Fibroblast of skin of scalp (primary cell): ENCODE data around the gene CARNS1.
A peak's percentile ranks its signal among the peaks of the same experiment; 100 is the strongest.

Experiments used
- DNase-seq: peaks from one replicate; pipeline ENCODE4 v3.0.0-alpha.2; 2013

The CARNS1 gene

DNA sequence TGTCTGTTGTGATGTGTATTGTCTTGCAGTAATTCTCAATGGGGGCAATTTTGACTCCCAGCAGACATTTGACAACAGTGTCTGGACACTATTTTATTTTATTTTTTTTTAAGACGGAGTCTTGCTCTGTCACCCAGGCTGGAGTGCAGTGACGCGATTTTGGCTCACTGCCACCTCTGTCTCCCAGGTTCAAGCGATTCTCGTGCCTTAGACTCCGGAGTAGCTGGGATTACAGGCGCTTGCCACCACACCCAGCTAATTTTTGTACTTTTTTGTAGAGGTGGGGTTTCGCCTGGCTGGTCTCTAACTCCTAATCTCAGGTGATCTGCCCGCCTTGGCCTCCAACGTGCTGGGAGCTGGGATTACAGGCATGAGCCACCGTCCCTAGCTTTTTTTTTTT is 14.2 kb downstream of the CARNS1 start:
- no peak for DNase-seq

DNA sequence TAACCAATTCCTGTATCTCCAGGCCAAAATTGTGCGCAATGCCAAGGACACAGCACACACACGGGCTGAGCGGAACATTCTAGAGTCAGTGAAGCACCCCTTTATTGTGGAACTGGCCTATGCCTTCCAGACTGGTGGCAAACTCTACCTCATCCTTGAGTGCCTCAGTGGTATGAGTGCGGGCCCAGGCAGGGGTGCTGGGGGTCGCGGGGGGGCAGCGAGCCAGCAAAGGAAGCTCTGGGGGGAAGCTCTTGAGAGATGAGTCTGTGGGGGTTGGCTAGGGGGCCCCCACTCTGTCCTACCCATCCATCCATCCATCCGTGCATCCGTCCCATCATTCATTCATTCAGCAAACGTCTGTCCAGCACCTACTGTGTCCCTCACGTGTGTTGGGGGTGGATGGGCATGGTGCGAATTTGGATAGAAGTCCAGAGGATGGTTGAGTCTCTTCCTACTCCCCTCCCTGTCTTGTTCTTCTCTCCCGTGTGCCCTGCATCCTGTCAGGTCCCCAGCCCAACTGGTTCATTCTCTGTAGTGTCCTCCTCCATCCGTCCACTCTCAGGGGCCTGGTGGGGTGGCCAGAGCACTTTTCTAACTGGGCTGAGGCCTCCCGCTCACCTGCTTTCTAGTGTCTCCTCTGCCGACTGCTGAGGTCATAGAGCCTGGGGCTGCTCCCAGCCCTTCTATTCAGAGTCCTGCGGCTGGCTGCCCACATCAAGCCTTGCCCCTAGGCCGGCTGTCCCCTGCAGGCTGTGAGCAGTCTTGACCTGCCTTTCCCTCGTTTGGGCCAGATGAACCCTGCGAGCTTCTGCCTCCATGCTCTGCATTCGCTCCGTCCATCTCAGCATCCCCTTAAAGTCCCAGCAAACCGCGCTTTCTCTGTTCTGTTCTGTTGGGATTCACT is 16.1 kb downstream of the CARNS1 start:
- DNase-seq: no peak

DNA sequence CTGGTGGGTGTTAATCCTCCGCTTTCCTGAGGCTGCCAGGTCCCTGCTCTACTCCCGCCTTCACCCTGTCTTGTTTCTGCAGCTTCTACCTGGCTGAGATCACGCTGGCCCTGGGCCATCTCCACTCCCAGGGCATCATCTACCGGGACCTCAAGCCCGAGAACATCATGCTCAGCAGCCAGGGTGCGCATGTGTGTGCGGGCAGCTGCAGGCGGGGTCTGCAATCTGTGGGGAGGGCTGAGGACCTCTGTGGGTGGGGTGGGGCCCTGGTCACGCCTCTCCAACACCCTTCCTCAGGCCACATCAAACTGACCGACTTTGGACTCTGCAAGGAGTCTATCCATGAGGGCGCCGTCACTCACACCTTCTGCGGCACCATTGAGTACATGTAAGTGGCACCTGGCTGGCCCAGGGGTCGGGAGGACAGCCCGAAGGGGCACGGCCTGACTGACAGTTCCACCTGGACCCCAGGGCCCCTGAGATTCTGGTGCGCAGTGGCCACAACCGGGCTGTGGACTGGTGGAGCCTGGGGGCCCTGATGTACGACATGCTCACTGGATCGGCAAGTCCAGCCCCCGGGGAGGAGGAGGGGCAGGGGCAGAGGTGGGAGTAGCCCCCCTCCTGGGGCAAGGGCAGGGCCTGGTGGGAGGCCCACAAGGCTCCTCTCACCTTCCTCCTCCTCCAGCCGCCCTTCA is 17.3 kb downstream of the CARNS1 start:
- DNase-seq: no peak

DNA sequence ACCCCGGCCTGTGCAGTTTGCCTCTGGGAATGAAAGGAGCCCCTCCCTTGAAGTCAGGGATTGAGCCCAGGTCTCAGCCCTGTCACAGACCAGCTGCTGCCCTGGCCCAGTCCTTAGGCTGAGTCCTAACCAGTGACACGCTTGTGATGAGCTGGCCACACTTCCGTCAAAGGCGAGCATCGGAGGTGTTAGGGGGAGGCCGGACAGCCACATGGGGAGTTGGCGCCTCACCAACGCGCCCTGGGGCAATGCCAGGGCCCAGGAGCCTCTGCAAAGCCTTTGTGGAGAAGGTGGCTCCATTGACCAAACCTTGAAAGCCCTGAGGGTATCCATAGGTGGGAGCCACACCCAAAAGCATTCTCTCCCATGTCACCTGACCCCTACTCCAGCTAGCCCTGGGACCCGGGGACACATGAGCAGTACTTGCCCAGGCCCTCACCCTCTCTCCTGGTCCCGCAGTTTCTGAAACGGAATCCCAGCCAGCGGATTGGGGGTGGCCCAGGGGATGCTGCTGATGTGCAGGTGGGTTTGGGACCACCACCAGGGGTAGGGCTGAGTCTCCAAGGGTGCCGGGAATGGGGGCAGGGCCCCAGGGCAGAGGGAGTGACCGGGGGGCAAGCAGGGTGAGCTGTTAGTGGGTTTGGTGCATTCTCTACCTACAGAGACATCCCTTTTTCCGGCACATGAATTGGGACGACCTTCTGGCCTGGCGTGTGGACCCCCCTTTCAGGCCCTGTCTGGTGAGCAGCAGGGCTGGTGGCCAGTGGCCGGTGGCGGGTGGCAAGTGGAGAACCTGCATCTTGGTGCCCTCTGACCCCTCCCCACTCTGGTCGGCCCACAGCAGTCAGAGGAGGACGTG is 18.3 kb downstream of the CARNS1 start:
- no peak for DNase-seq

DNA sequence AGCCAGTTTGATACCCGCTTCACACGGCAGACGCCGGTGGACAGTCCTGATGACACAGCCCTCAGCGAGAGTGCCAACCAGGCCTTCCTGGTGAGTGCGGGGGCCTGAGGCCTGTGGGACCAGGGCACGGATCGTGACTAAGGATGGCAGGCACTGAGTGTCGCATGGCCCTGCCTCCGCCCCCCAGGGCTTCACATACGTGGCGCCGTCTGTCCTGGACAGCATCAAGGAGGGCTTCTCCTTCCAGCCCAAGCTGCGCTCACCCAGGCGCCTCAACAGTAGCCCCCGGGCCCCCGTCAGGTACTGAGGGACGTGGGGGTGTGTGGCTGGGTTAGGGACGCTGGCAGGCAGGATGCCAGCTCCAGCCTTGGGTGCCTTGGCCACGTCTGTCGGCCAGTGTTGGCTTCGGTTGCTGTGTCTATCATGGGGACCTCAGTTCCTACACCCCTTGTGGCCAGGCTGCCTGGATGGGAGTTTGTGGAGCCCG is 19.0 kb downstream of the CARNS1 start:
- no peak for DNase-seq

DNA sequence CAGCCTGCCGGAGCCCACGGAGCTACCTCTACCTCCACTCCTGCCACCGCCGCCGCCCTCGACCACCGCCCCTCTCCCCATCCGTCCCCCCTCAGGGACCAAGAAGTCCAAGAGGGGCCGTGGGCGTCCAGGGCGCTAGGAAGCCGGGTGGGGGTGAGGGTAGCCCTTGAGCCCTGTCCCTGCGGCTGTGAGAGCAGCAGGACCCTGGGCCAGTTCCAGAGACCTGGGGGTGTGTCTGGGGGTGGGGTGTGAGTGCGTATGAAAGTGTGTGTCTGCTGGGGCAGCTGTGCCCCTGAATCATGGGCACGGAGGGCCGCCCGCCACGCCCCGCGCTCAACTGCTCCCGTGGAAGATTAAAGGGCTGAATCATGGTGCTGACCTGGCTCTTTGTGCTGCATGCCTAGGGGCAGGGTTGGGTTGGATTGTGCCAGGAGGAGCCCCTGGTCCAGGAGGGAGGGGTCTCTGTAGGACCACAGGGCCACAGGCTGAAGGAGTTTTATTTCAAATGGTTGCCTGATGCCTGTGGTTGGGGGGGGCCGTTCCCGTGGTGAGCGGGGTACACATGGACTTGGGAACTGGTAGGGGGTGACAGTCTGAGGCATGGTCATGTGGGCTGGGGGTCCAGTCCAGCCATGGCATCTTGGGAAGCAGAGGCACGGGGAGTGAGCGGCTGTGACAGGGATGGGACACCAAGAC is 19.7 kb downstream of the CARNS1 start:
- DNase-seq: no peak

DNA sequence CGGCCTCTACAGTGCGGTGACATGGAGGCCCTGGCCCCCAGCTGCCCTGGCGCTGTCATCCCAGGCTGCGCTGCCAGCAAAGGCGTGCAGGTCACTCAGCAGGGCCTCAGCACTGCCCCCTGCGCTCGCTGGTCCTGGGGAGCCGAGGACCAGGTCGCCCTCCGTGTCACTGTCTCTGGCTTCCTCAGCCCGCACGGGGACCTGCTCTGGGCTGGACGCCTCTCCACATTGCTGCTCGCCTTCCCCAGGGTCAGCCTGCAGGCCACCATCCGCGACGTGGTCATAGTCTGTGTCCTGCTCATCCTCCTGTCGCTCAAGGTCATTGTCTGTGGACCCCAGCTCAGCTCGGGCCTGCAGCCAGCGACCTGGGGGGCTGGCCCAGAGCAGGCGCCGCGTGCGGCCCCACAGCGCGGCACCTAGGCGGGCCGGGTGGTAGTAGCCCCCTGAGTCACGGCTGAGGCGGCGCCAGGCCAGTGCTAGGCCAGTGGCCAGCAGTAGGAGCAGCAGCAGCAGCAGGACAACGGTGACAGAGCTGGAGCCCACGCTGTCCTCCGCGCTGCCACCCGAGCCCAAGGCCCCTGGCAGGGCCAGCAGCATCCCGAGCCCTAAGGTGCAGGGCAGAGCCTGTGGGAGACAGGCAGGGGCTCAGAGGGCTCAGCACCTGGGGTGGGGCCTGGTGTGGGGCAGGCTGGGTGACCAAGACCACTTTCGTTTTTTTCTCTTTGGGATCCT is 20.4 kb downstream of the CARNS1 start:
- no peak for DNase-seq

DNA sequence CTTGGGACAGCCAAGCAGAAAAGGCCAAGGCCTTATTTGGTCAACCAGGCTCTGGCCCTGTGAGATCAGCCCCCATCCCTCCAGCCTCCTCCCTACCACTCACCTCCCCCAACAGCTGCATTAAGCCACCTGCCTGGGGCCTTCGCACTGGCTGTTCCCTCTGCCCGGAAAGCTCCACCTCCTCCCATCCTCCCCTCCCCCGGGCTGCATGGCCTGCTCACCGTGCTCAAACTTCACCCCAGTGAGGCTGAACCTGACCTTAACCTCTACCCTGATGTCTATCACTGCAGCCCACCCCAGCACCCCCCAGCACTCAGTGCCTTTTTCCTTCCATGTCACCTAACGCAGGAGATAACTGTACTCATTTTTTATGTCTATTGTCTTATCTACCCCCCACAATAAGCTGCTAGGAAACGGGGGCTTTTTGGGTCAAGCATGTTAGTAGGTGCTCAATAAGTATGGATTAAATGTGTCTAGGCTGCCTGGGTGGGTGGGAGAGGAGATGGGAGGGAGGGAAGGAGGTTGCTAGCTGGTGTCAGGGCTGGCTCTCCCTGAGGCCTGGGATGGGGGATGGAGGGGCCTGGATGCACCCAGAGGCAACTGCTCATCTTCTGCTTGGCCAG is 21.1 kb downstream of the CARNS1 start:
- DNase-seq: peak; percentile 54

DNA sequence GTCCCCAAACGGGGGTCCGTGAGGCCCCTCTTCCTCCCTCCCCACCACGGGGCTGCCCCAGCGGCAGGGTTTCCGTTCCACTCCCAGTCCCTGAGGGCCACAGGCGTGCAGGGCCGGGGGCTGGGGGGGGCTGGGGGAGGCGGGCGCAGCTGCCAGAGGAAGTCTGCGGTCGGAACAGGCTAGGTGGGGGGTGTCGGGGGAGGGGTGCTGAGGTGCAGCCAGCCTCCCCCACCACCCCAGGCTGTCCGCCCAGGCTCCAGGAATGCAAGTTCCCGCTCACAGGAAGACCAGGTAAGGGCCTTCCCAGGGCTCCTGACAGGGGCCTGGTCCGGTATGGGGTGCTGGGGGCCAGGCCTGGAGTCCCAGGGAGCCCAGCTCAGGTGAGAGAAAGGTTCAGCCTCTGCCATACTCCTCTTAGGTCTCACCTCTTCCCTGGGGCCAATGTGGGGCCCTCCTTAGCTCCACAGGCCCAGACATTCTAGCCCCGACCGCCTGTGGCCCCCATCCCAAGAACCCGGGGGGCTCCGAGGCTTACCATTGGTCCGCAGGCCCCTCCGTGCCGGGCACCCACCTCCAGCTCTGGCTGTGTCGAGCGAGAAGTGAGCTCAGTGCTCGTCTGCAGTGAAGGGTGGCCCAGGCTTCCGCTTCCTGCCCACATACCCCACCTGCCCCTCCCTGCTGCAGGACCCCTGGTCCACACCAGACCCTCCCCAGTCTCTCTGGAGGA is 21.8 kb downstream of the CARNS1 start, which contains the start of gene PTPRCAP:
Gene PTPRCAP (minus strand): TSS at position 601 of the 727 bp plus-strand sequence. CDS start 63 bp downstream, at position 538.
- DNase-seq: peak; percentile 28

DNA sequence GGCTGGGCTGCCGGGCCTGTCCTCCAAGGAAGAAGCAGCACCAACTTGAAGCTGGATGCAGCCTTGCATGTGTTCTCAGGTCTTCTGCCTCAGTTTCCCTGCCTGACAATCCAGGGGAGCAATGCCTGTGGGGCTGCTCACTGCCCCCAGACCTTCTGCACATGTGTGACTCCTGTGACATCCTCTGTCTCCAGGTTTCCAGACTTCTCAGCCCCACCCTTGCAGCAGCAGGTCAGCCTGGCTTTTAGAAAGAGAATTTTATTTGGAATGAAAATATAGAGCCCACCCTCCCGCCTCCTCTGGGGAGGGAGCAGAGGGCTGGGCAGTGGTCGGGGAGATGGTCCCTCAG is 22.3 kb downstream of the CARNS1 start:
- DNase-seq: no peak

DNA sequence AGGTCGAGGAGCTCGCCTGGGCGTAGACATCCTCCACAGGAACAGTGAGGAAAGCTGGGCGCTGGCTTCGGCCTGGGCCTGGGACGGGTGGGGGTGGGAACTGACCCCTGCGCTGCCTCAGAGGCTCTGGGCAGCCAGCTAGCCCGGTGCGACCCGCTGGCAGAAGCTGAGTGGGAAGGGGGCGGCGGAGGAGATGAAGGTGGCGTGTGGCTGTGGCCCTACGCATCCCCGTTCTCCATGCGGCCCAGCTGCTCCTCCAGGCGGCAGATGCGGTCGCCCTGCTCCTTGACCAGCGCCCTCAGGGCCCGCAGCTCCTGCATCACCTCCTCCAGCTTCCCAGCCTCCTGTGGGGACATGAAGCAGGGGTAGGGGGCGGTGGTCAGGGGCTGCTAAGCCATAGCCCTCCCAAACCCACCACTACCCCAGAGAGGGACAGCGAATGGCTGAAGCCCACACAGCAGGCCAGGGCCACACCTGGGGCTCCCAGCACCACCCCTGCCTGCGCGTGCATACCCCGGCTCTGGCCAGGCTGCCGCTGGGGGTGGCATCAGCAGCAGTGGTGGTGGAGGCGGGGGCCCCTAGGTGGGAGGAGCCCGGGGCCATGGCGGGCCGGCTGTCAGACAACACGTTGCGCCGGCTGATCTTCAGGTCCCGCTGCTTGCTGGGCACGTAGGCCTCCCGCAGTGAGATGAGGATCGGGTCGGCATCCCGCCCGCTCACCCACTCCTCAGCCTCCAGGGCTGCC is 22.9 kb downstream of the CARNS1 start:
- no peak for DNase-seq

DNA sequence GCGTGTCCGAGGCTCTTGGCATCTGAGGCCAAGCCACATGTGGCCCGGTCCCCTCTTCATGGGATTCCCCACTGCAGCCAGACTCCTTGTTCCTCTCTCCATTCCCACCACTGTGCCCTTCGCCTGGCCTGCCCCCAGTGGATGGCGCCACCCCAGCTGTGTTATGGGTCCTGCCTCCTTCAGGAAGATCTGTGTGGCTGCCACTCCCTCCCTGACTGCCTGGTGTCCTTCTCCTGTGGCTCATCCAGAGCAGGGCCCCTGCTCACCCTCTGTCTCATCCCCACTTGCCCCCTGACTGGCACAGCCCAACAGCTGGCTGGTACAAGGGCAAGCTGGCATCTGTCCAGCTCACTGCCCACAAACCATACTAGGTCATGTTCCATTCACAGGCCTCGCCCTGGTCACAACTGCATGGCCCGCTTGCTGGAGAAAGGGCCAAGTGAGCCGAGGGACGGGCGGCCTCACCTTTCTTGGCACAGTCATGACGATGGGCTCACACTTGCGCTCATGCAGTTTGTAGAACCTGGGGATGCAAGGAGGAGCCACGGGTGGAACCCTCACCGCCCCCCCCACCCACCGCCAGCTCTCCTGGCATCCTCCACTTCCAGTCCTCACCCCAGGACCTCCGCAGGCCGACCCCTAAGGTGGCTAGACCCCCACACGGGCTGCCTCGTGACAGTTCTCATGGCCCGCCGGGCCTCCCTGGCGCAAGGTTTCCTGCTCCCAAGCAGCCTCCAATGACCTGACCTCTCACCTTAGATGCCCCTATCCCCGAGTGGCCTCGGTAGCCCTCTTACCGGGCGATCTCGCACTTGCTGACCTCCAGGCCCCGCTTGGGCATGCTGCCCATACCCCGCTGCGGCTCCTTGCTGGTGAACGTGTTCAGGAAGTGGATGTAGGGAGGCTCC is 24.1 kb downstream of the CARNS1 start:
- DNase-seq: peak; percentile 29

DNA sequence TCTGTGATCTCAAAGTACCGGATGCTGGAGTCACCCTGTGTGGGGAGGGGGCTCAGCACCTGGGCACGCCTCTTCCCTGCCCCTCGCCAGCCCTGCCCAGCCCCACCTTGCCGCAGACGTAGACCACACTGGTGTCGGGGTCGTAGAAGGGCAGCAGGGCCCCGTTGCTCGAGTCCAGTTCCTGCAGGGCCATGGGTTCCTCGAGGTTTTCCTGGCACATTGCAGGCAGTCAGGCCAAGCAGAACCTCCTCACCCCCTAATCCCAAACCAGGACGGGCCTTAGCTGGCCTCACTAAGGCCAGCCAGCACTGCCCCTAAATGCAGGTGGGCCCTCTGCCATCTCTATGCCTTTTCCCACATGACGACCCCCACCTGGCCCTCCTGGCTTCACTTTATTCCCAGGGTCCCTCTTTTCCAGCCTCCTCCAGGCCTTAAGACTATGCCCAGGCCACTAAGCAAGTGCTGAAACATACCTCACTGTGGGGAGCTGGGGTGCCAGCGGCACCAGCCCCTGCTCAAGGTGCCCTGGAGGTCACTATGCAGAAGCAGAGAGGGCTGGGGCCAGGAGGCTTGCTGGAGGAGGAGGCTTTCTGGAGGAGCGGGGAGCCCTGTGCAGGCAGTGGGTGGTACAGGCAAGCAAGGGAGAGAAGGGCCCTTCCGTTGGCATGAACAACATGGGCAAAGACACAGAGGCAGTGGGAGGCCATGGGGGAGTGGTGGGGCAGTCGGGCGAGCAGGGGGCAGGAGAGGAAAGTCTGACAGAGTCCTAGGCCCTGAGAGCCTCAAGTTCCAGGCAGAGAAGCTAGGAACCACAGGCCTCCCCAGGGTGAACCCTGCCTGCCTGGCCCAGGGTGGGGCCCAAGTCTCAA is 25.0 kb downstream of the CARNS1 start:
- no peak for DNase-seq

DNA sequence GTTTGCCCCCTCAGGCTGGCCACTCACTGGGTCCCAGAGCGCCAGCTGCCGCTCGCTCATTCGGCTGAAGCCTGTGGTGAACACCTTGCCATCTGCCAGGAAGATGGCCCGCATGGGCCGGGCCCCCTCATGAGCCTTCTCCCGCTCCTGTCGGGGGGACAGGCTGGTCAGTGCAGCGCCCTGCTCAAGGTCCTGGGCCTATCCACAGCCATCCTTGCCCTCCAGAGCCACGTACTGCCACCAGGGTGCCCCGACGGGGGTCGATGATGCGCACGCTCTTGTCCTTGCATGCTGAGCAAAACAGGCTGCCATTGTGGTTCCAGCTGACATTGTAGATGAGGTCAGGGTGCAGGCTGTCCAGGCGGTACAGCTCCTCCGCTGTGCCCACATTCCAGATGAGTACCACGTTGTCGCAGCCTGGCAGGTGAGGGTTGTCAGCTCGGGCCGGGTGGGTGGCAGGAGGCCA is 25.7 kb downstream of the CARNS1 start:
- no peak for DNase-seq

DNA sequence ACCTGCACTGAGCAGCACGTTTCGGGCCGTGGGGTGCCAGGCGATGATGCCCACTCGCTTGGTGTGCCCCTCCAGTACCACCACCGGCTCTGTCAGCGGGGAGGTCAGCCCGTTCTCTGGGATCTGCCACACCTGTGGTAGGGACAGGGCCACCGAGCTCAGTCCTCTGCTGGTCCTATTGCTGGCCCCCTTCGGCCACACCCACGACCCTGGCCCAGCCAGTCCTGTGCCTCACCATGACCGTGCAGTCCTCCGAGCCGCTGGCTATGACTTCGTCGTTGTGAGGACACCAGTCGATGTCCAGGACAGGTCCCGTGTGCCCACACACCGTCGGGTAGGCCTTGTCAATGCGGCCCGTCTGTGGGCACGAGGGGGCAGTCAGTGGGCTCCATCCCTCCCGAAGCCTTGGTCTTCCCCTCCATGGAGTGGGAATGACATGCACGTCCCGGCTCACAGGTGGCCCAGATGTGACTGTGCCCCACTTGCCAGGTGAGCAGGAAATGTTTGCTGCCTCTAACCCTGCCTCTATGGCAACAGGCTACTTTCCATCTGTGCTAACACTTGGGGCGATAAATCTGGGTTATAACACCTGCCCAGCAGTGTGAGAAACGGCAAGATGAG is 26.4 kb downstream of the CARNS1 start:
- DNase-seq: no peak

DNA sequence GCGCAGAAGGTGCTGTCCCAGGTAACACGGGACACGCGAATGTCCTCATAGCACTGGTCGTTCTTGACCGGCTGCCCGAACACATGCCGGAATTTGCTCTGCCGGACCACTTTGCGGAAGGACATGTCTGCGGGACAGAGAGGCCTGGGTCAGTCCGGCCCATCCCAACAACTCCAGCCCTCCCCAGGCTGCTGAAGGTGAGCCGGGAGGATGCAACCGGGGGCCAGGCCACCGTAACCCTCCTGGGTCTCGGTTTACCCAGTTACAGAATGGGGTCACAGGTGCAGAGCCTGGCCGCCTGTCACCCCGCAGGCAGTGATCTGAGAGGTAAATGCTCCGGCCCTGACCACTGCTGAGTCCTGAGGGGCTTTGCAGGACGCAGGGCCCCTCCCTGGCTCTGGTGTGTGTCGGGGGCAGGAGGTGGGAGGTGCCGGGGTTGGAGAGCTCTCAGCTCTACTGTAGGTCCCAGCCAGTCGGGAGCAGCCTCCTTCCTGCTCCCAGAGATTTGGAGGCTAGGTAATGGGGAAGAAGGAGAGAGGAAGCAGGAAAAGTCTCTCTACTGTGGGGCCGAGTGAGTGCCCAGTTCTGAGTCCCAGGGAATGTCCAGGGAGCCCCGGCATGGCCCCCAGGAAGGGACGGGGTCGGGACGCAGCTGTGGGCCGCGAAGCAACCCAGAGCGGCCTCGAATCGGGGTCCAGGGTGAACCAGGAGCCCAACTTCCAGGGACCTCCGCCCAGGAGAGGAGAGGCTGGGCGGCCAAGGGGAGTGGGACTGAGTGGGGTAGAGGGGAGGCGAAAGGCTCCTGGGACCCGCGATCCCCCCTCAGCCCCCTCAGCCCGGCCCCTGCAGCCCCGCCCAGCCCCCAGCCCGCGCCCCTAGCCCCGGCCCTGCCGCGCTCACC is 27.3 kb downstream of the CARNS1 start:
- DNase-seq: no peak
